ENCODE results near the gene DCBLD2.
A peak's percentile ranks its signal among the peaks of the same experiment; 100 is the strongest.

DCBLD2 gene

DNA sequence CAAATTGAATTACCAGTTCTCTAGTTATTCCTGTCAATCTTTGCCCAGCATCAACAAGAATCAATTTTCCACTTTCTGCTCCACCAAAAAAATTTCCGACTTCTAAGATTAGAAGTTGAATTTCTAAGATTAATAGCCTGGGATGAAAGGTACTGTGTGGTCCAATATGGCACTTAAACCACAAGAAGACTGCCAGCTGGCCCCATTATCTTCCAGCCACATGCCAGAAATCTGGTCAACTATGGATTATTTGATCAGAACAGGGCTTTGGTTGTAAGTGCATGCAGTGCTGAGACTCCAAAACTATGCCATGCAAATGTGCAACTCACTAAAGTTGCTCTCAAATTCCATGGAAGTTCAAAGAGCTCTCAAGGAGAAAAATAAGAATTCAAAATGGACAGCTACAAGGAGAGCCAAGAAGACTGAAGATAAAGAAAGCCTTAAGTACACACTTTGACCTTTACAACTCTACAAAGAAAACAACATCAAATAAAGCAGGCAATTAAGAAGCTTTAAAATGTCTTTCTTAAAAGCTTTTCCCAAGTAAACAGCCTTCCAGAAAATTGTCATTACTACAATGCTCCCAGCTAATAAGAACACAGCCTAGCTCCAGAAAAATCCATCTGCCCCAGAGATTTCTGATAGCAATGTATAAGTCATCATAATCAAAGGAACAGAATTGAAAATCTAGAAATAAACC, 74.1 kb downstream of the DCBLD2 start:
- no peak for DNase-seq

DNA sequence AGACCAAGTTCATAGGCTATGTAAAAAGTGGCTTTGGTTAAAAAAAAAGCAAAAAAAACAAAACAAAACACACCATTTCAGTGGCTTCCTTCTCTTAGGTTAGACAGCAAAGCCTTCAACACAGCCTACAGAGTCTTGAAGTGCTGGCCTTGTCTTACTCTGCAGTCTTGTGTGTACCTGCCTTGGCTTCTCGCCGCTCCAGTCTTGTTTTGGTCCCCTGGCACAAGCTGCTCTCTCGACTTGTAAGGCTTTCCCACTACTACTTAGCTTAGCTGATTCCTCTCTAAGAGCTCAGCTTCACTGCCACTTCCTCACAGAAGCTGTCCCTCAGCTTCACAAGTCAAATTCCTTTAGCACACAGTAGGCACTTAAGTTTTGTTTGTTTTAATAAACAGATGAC, 75.4 kb downstream of the DCBLD2 start:
- DNase-seq, result no peak

DNA sequence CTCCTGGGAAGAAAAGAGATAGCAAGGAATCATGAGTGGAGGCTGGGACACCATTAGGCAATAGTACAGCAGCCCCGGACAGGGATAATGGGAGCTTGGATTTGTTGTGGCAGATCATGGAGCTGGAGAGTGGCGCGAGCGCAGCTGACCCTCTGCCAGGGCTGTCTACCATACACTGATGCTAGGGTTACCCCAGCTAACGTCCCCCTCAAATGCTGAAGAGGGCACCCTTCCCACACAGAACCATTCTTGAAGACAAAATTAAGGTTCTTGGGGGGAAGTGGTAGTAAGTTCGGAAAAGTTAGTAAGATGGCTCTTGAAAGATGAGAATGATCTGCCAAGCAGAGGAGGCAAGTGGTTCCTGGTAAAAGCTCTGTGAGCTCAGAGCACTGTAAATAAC, 77.2 kb downstream of the DCBLD2 start:
- DNase-seq, result no peak

DNA sequence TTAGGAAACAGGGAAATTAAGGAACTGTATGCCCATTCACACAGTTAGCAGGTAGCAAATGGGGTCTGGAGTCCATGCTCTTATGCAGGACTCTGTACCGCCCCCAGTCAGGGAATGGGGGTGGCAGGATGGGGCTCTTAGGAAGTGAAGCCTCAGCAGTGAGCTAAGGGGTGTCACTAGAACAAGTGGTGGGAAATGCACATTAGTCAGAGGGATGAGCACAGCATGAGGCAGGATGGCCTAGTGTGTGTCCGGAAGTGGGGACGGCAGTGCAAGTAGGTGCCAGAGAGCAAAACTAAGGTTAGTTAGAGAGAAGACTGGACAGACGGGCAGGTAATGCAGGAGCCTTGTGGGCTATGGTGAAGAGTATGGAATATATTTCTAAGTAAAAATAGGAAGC, 77.7 kb downstream of the DCBLD2 start:
- no peak for DNase-seq

DNA sequence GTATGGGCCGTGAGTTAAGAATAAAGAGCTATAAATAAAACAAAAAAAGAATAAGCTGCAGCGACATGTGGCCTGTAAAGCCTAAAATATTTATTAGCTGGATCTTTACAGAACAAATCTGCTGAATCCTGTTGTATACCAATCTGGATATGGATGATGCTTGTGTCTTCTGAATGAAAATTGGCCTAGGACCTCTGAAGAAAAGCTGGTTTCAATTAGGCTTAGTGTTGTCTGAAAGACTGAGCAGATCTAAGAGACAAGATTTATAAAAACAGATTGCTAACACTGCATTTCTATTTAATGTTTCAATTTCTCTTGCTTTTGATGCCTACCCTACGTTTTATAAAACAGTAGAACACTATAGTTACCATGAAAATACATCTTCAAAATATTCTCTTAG, 80.4 kb downstream of the DCBLD2 start:
- DNase-seq, result no peak

DNA sequence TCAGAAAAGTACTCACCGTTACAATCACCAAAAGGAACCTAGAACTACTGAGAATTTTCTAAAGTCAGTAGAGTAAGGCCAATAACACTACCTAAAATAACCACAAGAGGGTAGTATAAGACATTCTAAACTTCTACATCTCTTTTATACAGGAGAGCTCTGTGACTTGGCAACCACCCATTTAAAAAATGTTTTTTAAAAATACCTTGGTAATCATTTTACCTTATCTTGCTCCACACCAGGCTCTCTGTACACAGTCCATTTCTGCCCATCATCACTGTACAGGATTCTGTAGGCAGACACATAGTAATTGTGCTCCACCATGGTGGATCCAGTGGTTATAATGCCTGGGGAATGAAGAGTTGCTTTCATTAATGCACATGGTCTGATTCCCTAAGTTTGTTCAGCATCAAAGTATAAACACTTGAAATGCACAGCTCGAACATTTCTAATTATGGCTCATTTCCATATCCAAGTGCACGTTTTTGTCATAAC, 83.9 kb downstream of the DCBLD2 start:
- DNase-seq, result peak; percentile 54

DNA sequence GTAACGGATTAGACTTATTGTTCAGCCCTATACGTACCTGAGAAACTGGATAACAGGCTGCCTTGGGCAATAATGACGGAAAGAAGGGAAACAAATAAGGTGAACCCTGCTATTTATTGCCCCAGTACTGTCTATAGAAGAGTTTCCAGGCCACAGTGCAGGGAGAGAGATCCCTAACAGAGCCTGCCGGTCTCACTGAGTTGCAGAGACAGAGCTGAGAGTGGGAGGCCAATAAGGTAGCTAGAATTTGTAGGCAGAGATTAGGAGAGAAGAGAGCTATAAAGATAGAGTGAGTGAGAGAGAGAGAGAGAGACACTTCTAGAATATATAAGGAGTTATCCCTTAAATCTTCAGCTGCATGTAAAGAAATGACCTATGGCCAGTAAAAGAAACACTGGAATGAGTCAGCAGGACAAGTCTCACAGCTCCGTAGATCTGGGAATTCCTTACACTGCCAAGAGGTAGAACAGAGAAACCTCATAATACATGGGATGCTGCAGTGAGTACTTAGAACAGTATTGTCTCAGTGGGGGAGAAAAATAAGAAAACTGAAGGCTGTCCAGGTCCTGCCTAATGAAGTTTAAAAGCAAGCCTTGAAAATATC, 86.6 kb downstream of the DCBLD2 start:
- no peak for DNase-seq

DNA sequence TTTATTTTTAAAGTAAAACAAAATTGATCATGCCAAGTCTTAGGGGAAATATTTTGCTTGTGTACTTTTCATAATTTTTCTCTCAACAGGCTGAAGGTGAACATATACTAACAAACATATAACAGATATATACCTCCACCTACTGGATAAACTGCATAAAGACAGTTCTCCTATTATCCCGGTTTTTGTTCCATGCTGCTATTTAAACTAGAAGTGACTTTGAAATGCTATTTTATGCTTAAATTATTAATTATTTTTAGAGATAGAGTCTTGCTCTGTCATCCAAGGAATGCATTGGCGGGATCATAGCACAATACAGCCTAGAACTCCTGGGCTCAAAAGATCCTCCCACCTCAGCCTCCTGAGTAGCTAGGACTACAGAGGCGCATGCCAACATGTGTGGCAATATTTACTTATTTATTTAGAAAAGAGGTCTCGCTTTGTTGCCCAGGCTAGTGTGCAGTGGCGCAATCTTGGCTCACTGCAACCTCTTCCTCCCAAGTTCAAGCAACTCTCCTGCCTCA, 88.6 kb downstream of the DCBLD2 start:
- peak; percentile 51 for DNase-seq

DNA sequence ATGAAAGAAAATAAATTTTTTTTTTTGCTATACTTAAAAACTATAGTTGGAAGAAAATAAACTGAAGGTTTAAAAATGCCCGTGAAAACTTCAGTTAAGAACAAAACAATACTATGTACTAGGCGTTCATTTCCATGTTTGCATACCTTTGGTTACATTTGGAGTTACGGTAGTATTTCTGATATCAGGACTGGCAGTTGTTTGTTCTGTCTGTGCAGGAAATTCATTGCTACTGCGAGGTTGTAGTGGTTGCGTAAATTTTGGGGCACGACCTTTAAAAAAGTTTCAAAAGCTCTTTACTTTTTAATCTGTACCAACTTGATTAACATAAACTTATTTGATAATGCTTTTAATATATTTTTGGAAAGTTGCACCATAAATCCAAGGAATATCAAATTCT, 90.4 kb downstream of the DCBLD2 start:
- no peak for DNase-seq

DNA sequence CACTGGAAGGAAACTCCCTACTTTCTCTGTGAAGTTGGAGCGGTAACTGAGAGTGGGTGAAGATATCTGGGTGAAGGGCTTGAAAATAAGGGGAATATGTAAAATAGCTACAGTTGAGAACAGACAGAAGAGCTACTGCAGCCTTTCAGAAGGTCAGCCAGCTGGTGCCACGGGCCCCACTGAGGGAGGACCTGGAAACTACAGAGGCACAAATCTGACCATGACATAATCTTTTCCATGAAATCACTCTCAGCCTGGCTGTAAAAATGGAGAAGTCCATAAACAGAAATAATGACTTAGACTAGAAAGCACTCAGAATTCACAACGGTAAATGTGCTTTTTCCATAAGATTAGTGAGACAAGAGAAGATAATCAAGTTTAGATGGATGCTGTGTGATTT, 91.9 kb downstream of the DCBLD2 start:
- no peak for DNase-seq

DNA sequence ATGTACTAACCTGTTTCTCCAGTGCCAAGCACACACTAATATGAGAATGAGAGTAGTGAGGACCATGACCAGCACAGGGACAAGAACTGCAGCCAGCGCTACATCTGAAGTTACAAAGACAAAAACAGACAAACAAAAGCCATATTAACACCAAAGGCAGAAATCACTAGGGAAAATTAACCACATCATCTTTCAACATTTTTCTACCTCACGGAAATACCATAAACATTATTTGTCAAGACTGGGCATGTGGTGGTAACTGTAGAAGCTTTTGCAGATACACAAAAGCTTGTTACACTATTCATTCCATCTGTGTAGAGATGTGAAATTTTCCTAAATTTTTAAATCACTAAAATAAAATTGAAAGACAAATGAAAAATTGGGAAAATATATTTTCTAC, 93.4 kb downstream of the DCBLD2 start:
- no peak for DNase-seq

DNA sequence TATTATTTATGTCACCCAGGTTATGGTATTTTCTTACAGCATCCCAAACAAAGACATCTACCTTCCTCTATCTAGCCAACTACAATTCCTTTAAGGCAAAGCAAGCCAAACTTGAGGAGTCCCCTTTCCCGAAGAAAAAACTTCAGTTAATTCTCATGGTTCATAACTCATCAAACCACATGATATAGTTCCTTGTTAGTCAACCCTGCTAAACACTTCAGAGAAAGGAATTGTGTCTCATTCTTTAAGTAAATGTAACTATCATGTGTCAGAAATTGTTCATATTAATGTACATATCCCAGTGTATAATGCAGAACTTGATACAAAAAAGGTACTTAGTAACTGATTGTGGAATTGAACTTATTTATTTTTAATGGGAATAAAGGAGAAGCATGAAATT, 93.9 kb downstream of the DCBLD2 start:
- DNase-seq, result no peak

DNA sequence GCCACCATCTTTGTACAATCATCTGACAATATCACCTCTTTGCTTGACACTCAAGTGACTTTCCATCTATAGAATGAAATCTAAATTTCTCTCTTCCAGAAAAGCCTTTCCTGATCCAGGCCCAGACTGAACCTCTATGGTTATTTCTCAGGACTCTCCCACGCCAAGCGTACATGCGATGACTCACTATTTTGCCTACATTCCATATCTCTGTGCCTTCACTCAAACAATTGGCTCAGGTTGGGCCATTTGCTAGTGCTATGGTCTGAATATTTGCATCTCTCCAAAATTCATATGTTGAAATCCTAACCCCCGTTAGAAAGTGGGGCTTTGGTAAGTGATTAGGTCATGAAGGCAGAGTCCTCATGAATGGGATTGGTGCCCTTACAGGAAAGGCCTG, 94.5 kb downstream of the DCBLD2 start:
- DNase-seq, result no peak

DNA sequence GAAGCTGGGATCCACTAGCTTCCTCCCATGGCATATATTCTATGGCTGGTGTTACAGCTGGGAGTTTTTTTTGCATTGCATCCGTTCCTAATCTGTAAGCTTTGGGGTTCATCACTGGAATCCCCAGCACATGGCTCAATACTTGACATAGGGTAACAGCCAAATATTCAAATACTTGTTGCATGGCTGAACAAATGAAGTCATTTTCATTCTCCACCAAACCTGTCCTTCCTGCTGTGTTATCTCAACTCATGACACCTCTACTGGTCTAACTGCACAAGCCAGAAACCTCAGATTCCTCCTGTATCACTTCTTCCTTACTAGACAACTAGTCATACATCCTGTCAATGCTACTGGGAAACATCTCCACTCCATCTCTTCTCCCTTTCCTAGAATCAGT, 95.0 kb downstream of the DCBLD2 start:
- DNase-seq, result no peak

DNA sequence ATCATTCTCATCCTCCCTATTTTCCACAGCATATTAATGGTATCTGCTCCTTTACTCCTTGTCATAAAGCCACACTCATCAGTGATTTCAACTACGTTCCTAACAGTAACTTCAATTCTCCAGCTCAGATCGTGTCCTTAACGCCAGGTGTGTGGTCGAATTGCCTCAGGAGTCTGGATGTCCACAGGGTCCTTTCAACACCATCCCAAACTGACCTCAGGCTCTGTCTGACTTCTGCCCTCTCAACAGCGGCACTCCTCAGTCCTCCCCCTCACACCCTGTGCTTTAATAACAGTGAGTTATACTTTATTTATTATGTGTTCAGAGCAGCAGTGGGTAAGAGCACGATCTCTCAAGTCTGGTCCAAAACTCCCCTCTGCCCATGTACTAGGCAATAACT, 95.9 kb downstream of the DCBLD2 start:
- DNase-seq, result no peak

DNA sequence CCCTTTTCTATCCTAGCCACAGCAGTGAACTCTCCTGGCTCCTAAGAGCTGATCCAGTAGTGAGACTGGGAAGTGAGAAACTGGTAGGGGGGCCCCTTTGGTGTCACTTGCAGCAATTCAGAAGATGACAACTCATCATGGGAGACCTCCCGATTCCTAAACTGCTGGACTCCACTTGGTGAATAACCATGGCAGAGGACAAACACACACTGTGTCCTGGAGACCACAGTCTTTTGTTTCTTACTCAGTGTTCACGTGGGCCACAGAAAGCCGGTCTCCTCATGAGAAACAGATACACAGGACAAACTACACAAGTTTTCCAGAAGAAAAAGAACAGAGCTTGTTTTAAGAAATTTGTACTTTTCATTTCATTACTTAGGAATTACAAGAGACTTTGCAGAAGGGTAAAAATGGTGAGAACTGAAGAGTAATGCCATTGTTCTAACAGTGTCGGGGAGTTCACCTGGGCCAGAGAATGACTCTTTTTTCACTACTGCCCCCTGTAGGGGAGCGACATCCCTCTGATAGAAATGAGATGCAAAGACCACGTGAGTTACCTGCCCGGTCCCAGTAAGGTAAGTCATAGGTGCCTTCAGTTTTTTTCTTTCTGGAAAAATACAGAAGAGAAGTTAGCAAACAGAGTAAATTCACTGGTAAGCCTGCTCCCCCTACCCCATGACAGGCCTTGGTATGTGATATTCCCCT, 100.3 kb downstream of the DCBLD2 start:
- DNase-seq, result no peak

DNA sequence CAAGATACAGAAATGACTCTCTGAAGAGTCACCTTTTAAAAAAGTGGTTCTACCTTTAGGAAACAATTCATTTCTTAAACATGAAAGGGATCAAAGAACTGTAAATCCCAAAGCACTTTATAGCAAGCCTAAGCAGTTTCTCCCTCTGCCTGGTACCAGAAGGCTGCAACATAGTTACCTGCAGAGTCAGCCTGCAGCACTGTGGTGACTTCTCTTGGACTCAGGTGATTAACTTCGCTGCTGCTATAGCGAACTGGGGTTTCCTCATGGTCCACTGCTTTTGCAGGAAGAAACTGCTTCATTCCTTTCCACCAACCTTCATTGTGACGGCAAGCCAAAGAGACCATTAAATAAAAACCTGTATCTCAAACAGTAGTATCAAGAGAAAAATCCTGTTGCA, 101.1 kb downstream of the DCBLD2 start:
- DNase-seq, result no peak

DNA sequence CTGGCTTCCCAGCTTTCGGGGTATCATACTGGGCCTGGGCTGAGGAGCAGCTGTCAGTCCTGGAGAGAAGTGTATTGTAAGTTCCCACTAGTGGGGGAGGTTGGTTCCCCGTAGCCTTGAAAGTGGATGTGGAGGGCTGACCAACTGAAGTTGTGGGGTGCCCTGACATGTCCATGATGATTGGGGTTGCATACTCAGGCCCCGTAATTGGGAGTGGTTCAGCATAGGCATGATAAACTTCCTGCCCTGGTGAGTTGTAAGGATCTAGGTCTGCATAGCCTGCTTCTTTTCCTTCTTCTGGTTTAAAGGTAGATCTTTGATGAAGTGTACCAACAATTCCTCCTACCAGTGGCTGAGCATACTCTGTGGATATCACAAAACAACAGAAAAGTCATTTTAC, 102.0 kb downstream of the DCBLD2 start:
- no peak for DNase-seq

DNA sequence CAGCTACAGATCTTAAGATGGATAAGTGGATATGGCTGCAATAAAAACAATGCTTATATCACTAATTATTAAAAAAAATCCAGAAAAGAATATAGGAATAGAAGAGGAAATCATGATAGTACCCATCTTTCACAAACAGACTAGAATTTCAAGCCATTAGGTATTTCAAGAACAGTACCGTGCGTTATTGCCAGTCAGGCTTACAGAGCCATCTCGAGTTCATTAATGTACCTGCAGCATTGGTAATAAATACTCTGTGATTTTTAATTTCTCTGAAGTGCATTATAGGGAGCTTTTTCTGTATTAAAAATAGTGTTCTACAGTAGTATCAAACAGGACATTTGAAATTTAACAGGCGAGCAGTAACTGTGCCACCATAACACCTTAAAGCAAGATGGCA, 102.7 kb downstream of the DCBLD2 start:
- no peak for DNase-seq

DNA sequence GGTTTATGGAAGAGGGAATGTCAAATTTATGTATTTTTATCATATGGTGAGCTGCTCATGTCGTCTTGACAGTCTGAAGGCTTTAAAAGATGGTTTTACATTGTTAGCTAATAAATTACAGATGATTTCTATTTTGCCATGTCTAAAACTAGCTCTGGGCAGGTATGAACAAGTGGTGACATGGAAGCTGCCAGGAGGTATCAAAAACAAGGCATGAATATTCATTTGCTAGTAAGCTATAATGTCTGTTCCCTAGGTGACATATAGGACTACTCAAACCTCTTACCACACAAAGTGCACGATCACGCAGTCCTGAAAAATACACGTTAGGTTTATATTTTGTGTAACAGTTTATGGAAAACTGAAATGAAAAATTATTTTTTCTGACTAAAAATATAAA, 103.6 kb downstream of the DCBLD2 start:
- no peak for DNase-seq

DNA sequence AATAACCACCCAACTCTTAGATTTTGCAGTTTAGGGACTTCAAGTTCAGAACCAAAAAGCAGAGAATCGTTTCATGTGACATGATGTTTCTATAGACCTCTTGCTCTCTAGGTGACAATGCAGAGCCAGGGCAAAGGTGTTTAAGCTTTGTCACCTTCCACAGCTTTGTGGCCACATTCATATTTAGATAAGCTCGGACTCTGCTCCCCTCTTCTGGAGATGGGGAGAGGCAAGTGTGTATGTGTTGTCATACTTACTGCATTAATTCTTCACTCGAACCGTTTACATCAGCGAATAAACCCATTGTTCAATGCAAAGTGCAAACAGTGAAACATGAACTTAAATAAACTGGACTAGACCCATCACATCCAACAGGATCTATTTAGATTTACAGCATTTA, 105.2 kb downstream of the DCBLD2 start:
- DNase-seq, result no peak

DNA sequence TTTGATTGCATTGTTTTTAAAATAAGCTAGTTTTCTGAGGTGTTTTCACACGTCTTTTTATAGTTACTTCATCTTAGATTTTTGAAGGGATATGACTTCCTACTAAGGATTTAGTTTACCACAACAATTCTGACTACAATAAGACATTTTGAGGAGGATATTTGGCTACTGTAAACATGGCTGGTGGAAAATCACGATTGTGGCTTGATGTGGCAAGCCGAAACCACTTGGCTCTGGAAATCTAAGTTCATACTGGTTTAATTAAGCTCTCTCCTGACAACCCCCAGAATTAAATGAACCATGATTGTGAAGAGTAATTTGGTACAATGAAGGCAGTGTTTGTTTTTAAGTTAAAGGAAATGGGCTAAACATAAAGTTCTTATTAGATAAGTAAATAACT, 107.5 kb downstream of the DCBLD2 start:
- no peak for DNase-seq

DNA sequence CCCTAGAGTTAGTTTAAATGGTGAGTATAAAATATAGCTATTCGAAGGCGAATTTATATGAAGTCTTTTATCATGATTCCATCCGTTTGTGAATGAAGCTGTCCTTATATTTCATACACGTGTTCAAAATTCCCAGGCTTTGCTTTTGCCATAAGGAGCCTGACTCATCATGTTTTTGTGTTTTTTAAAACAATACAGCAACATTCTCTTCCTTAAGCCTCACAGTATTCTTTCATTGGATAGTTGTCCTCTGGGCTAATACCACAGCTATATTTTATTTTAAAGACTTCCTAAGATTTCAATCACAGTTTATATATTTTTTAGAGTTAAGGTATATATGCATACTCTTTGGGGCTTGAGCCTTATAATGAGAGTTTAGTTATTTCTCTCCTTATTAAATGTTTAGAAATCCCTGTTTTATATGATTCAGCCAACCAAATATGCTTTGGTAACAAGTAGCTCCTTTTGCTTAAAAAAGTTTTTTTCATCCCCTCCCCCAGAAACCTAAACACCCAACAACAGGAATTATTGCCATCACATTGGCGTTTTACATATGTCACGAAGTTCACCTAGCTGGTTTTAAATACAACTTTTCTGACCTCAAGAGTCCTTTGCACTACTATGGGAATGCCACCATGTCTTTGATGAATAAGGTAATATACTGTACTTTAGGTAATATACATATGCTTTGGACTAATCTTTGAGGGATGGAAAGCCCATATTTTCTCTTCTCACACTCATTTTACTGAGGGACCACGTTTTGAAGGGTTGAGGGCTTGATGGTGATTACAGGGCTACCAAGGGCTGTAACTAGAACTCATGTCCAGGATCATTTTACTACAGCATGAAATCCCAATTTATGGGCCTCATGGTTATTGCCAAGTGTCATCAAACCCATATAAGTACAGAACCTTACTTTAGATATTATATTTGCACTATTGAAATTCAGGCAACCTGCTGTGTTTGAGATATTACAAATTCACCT, 109.9 kb downstream of the DCBLD2 start:
- no peak for DNase-seq
